DMS53 (cell line): Measurements from ENCODE around the gene GTF2F1.
"Not testable (repeated sequence)": the region's sequence is repeated elsewhere in the genome, so short reads cannot be mapped to it uniquely, and the experiment has no call there.

ENCODE experiments used
- DNase-seq: peaks from one replicate; lab custom pipeline; 2025; lab: John Stamatoyannopoulos, UW

The GTF2F1 gene

GRCh38 chr19:6384381-6384780 lies 8.6 kb downstream of the GTF2F1 start:
- DNase-seq, result no peak

DNA sequence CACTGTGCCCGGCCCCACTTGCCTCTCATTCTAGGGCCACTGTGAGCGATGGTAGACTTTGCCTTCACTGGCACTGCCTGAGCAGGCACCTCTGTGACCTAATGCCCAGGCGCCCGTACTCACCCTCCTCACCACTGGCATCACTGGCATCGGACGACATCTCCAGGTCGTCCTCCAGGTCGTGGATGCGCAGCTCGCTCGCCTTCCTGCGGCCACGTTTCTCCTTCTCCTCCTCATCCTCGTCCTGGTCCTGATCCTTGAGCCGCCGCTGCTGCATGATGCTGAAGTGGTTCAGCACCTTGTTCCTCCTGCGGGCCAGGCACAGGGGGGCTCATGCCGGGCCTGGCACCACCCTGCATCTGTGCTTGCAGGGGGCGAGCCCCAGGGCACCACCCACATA lies 9.8 kb downstream of the GTF2F1 start:
- DNase-seq, result no peak

- DNase-seq, result no peak
Observed at GRCh38 chr19:6381030-6381750, 11.8 kb downstream of the GTF2F1 start.

DNA sequence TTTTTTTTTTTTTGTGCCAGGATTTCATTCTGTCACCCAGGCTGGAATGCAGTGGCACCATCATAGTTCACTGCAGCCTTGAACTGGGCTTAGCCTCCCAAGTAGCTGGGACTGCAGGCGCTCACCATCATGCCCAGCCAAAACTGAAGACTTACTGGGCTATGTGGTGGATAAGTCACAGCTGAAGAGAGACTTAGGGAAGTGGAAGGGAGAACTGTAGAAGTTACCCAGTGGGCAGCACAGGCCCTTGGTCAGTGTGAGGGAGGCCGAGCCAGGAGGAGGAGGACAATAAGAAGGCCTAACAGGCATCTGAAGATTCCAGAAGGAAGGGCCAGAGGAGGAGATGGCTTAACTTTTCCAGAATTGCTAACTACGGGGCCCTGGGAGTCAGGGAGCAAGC lies 13.2 kb downstream of the GTF2F1 start:
- DNase-seq, result no peak

DNA sequence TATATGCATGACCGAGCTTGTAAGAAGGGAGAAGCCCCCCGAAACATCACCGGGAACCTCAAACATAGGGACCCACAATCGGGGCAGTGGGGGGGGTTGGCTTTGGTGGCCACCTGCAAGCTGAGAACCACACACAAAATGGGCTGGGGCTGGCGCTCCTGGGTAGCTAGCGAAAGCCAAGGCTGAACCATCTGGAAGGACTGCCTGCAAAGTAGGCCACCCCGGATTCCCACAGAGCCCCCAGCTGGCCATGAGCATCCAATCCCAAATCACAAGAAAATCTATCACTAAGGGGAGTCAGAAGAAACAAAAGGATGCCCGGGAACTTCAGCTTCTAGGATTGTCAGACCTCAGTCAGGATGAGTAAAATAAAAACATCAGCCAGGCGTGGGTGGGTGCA lies 14.5 kb downstream of the GTF2F1 start:
- DNase-seq, result no peak

GRCh38 chr19:6378041-6378440 lies 14.9 kb downstream of the GTF2F1 start:
- DNase-seq, result no peak

GRCh38 chr19:6376512-6377190 lies 16.3 kb downstream of the GTF2F1 start:
- no peak for DNase-seq

- DNase-seq, result no peak
Observed at GRCh38 chr19:6375411-6376010, 17.5 kb downstream of the GTF2F1 start, which contains the start of gene PSPN. Gene PSPN (minus strand): TSS chr19:6375933. CDS start chr19:6375849, 84 bp downstream.

- no peak for DNase-seq
Observed at GRCh38 chr19:6374711-6375410, 18.1 kb downstream of the GTF2F1 start.

- DNase-seq, result no peak
Observed at GRCh38 chr19:6374161-6374709, 18.7 kb downstream of the GTF2F1 start.

DNA sequence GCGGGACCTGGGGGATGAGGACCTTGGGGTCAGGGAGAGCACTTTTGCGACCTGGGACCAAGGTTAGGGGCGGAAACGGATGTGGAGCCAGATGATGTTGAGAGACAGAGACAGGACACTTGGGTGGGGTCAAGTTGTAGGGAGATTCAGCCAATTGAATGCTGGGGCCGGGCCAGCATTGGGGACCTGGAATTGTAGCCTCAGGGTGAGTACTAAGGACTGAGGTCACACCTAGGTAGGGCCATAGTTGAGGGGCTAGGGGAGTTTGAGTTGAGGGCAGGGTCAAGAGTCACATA lies 19.2 kb downstream of the GTF2F1 start:
- peak; percentile 46 for DNase-seq

DNA sequence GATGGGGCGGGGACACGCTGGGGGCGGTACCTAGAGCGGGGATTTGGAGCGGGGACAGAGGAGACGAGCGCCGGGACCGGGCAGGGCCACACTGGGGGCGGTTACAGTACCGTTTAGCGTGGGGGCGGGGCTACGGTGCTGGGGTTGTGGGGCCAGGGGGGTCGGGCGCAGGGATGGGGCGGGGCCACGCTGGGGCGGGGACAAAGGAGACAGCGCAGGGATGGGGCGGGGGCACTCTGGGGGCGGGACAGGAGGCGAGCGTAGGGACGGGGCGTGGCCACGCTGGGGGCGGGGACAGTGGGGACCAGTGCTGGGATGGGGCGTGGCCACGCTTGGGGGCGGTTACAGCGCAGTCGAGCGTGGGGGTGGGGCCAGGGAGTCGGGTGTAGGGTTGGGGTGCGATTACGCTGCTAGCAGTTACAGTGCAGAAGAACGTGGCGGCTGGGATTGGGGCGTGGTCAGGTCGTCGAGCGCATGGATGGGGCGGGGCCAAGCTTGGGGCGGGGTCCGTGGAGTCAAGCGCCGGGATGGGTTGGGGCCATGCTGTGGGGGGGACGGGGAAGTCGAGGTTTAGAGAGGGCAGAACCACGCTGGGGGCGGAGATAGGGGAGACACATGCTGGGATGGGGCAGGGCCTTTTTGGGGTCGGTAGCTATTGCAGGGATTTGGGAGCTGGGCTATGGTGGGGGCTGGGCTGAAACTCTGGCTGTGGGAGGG lies 19.7 kb downstream of the GTF2F1 start:
- peak; percentile 96 for DNase-seq

GRCh38 chr19:6372594-6373095 lies 20.3 kb downstream of the GTF2F1 start, which contains the start of gene ALKBH7:
Gene ALKBH7 (plus strand): TSS chr19:6372794. CDS start chr19:6372821, 27 bp downstream.
- peak; percentile 99 for DNase-seq

DNA sequence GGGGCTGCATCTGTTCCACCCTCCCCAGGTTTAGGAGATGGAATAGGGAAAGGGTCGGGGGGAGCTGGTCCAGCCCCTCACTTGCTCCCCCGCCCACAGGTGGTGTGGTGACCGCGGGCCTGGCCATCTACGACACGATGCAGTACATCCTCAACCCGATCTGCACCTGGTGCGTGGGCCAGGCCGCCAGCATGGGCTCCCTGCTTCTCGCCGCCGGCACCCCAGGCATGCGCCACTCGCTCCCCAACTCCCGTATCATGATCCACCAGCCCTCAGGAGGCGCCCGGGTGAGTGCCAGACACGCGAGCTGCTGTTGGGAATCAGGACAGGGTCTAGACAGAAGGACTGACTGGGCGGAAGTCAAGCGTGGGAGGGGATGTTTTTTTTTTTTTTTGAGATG lies 28.6 kb downstream of the GTF2F1 start:
- DNase-seq, result no peak

DNA sequence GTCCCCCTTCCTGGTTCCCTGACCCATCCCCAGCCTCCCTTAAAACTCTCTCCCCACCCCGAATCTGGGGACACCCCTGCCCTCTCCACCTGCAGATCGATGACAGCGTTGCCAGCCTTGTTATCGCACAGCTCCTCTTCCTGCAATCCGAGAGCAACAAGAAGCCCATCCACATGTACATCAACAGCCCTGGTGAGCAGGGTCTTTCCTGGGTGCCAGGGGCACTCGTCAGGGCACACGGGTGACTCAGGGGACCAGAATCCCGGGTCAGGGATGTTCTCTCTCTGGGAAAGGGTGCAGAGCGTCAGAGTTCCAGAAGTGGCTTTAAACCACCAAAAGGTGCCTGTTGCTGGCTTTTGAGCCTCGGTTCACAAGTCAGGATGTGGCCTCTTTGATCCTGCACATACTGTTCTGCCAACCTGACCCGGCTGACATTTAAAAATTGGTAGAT lies 30.6 kb downstream of the GTF2F1 start:
- no peak for DNase-seq

DNA sequence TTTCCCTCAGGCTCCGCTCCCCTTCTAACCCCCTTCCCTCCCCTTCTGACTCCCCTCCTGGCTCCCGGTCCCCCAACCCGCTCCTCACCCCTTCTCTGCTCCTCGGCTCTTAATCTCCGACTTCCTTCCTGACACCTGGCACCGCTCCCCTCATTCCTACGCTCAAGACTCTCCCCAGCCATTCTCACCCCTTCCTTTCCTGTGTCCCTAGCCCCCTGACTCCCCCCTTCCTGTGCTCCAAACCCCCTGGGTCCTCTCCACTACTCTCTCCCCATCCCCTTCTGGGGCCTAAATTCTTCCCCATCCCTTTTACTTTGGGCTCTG lies 31.0 kb downstream of the GTF2F1 start:
- DNase-seq, result peak; percentile 41

DNA sequence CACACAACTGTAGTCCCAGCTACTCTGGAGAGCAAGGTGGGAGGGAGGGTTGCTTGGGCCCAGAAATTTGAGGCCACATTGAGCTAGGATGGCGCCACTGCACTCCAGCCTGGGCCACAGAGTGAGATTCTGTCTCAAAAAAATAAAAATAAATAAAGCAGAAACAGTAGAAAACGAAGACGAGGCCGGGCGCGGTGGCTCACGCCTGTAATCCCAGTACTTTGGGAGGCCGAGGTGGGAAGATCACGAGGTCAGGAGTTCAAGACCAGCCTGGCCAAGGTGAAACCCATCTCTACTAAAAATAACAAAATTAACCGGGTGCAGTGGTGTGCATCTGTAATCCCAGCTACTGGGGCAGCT lies 32.1 kb downstream of the GTF2F1 start:
- not testable (repeated sequence) for DNase-seq

DNA sequence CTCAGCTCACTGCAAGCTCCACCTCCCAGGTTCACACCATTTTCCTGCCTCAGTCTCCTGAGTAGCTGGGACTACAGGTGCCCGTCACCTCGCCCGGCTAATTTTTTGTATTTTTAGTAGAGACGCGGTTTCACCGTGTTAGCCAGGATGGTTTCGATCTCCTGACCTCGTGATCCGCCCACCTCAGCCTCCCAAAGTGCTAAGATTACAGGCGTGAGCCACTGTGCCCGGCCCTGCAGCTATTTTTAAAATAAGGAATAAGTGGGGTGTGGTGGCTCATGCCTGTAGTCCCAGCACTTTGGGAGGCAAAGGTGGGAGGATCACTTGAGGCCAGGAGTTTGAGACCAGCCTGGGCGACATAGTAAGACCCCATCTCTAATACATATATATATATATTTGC lies 32.5 kb downstream of the GTF2F1 start:
- DNase-seq, result not testable (repeated sequence)

DNA sequence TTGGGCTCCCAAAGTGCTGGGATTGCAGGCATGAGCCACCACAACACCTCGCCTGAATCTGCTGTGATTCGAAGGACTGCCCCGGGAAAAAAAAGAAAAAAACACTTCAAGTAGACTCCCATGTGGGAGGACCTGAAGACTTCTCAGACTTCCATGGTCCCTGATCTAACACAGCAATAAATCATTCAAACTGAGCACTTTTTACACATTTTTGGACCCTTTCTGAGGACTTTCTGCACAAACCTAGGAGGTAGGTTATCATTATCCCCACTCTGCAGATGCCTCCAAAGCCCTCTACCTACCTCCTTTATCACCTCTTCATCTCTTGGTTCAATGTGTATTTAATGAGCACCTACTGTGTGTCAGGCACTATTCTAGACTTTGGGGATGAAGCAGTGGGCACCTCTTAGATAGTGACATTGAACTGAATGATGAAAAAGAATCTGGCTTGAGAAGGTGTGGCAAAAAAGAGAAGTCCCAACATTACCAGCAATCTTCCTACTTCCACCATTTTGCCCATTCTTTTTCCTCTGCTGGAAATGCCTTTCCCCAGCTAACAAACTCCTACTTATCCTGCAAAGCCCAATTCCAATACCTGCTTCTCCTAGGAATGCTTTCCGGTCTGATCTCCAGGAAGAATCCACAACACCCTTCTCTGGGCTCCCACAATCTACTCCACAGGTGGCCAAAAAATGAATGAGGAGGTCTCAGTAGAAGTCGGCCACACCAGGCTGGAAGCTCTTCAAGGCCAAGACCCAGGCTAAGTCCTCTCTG lies 33.2 kb downstream of the GTF2F1 start:
- no peak for DNase-seq

DNA sequence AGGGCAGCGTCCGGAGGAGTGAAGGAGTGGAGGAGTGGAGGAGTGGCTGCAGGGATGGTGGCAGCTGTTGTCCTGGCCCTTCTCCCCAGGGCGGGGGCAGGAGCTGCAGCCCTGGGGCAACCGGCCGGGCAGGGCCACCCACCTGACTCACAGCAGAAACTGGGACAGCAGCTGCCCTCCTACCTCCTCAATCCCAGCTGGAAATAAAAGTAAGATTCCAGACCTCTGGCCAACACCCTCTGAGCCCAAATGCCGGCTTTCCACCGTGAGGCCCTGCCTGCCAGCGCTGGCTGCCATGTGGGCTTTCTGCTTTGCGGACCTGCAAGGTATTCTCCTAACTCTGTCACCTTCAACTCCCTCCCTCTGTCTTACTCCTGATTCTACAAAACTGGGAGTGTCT lies 35.0 kb downstream of the GTF2F1 start:
- DNase-seq, result peak; percentile 74

DNA sequence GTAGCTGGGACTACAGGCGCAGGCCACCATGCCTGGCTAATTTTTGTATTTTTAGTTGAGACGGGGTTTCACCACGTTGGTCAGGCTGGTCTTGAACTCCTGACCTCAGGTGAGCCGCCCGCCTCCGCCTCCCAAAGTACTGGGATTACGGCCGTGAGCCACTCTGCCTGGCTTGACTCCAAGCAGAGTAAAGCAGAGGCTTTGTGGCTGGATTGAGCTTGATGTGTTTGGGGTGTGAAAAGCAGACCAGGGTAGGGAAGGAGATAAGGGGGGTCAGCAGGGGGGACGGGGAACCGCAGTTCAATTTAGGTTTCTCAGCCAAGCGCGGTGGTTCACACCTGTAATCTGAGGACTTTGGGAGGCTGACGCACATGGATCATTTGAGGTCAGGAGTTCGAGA lies 35.8 kb downstream of the GTF2F1 start:
- DNase-seq, result no peak
